NOMO-1 (cell line): Measurements from ENCODE around the gene TLE3.

Source experiments
- DNase-seq, 2 experiments: peaks; one replicate each; lab custom pipeline; 2025; ENCODE audit not compliant: unreplicated experiment in 2 of 2; lab: John Stamatoyannopoulos, UW

Gene TLE3

DNA sequence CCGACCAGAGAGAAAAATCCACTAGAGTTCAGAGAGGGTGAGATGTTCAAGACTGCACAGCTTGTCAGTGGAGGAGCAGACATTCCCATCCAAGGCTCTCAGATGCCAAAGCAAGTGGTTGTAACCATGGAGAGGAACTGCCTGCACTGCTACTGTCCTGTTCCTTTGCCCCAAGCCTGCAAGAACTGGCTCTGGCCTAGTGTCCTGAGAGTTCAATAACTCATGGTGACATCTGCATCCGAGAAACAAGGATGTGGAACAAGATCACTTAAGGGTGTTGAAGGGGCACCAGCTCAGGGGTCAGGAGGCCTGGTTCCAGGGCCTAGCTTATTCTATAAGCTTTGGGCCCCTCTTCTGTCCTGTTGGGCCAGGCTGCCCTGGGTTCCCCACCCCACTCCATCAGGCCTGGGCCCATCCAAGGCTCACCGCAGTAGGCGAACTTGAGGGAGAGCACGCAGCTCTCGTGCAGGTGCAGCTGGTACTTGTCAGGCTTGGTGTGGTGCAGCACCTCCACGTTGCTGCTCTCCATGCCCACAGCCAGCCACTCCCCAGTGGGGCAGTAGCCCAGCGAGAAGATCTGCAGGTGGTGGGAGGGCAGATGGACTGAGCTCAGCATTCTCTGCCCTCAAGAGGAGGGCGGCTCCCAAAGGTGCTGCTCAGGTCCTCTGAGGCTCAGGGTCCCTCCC, 45.6 kb downstream of the TLE3 start:
- no peak for DNase-seq

DNA sequence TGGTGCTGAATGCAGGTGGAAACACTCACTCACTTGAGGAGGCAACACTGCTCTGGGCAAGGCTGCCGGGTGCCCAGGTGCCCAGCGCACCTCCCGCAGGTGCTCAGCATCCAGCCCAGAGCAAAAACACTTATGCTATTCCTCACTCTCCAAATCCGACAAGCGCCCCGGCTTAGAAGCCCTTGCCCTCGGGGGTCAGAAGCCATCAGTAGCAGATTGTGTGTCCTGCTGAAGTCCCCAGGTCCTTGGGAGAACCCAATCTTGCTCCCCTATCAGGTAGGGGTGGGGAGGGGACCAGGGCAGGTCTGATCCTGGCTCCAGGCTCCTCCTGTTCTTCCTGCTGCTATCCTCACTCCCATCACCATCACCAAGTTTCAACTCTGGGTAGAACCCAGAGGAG, 46.7 kb downstream of the TLE3 start:
- no peak for DNase-seq

DNA sequence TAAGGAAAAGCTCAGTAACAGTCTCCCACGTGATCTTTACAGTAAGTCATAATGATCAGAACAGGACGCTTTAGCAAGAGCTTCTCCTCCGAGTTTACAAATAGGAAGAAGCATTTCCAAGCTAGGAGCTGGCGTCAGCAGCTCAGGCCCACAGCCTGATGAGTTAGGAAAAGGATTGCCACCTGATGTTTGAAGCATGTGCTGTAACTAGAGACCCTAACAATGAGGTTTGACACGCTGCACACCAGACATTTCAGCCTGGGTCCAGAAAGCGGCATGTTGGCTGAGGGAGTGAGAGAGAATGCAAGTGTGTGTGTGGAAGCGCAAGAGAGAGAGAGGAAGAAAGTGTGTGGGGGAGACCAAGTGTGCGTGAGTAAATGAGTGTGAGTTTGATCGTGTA, 47.3 kb downstream of the TLE3 start:
- DNase-seq = no peak

DNA sequence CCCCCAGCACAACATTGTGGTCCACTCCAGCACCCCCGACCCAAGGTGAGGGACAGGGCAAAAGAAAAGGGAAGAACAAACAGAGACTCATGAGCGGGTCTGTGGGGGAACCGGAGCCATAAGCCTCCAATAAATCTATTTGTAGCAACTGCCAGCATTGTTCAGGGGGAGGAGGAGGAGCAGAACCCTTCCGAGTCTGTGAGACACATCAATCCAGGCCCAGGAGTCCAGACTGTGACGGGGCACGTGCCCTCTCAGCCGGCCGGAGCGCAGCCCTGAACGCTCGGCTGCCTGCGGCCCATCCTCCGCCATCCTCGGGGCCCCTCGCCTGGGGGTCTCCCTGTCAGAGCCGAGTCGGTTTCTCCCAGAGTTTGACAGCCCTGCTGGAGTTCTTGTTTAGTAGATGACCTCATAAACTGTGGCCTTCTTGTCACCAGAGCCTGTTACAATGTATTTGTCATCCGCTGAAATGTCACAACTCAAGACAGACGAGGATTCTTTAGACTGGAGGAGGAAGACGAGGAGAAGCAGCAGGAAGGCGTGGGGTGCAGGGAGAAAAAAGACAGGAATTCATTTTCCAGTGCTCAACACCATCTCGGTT, 47.9 kb downstream of the TLE3 start:
- DNase-seq = no peak

DNA sequence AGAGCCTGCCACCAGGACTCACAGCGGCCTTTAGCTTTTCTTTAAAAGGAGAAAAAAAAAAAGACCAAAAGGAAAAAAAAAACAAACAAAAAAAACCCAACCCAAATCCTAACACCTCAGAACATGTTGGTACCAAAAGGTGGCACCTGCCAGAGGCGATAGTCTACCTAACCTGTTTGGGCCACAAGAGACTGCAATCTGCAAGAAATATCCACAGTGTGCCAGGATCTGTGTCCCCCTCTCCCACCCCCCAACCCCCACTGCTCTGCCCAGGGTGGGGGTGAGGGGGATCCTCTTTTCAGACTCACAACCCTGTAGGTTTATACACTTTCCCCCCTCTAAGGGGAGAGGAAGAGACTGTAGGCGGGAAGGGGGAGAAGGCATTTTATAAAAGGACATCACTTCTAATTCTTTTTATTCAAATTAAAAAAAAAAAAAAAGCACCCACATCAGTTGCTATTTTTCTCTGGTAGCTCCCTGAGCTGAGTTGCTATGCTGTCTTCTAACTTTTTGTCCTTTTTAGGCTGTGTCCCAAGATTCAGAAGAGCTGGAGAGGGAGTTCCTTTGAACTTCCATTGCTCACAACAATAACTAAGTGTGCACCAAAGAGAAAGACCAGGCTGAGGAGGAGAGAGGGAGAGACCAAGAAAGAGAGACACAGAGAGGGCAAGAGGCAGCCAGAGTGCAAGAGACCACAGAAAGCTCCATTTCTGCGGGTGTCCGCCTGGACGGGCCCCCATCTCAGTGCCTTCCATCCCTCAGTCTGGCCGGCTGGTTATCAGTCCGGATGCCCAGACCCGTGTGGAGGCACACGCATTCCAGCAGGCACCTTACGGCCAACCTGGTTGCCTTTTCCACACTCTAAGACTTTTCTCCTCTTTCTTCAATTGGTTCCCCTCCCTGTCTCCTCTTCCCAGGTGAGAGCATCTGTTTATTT, 48.9 kb downstream of the TLE3 start:
- DNase-seq = no peak

DNA sequence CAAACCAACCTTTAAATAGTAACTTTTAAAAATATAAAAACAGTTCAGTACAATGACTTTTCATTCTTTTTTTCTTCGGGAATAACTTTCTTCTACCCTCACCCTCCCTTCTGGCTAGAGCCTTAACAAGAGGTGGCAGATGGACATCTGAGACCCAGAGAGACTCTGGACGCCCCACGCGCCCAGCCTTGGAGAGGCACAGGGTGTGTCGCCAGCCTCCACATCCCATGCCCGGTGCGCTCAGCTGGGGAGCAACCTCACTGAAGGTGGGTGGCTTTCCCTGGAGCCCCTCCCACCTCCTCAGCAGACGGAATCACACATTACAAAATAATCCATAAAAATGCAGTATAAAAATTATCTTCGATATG, 49.5 kb downstream of the TLE3 start:
- no peak for DNase-seq

DNA sequence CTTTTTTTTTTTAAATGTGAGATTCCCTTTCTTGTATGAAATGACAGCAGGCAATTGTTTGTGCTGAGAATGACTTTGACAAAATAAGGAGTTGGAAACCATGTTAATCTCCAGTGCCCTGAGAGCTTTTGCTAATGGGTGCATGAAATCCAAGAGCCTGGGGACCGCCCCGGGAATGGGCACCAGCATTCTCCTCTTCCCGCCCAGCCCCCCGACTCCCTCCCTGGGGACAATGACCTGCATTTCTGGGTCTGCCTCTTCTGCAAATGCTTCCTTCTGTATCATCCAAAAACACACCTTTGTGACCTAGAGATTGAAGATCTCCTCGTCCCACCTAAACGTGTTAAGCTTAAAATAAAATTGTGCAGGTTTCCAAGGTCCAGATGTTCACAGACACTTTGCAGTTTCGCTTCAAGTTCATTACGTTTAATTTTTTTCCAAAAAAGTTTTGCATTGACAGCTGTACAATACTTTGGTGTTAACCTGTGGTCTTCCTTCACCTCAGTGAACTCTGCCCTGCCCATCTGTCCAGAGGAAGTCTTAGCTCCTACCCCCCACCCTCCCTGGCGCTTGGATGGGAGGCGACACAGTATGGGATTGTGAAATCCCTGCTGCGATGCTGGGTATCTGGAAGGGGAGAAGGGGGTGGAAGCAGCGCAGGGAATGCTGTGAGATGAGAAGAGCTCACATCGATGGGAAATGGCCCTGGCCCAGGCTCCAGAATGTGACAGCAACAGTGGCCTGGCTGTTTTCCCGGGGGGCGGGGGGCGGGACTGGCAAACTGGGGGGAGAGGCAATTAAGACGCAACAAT, 50.1 kb downstream of the TLE3 start:
- no peak for DNase-seq

DNA sequence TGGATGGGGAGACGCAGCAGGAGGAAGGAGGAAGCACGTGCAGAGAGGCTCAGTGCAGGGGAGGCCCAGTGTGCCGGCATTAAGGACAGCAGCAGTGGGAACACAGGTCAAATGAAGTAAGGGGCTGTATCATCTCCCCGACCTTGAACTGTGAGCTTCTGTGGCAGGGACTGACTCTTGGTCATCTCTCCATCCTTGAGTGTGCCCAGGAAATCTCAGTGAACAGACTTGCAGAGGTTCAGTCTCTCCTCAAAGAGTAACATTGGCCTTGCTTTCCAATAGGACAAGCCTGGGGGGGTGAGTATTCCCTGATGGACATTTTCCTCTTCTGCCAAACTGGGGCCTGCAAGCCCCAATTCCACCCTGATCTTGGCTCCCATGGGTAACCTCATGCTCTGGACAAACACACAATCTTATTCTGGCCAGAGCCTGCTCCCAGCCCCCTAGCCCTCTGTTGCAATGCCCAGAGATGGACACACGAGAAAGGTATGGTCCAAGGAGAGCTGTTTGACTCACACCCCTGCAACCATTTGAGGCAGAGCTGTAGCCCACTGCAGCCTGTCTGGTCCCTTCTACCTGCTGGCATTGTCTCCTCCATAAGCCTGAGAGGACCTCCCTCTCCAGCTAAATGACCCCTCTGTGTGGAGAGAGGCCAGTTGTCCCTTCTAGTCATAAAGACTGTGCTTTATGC, 50.9 kb downstream of the TLE3 start:
- DNase-seq = no peak

DNA sequence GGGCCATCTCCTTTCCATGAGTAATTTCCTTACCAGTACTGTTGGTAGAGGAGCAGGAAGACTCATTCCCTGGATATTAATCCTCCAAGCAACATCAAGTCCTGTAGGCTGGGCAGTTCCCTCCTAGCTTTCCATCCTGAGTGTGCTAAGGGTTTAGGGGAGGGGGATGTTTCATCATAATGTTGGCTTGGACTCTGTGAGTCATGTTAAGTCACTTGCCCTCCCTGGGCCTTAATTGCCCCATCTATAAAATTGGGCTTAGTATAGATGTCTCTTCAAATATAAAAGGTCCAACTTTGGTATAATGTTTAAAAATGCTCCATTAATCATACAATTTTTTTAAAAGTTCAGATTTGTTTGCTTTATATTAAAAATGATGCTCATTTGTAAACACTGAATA, 52.7 kb downstream of the TLE3 start:
- no peak for DNase-seq

DNA sequence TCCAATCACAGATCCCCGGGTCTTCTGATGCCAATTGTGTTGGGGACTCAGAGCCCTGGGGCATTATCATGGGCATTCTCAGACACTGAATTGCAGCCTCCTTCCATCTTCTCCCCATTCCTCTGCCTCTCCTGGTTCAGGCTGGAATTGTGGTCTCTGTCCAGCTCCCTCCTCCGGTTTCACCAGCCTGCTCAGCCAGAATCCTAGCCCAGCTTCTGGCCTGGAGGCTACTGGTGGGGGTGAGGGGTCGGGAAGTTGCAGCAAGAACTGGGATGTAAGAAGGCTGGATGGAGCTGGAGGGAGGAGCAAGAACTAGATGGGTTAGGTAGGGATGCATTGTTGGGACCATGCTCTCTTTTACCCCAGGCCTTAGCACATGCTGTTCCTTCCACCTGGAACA, 53.5 kb downstream of the TLE3 start:
- DNase-seq = no peak

DNA sequence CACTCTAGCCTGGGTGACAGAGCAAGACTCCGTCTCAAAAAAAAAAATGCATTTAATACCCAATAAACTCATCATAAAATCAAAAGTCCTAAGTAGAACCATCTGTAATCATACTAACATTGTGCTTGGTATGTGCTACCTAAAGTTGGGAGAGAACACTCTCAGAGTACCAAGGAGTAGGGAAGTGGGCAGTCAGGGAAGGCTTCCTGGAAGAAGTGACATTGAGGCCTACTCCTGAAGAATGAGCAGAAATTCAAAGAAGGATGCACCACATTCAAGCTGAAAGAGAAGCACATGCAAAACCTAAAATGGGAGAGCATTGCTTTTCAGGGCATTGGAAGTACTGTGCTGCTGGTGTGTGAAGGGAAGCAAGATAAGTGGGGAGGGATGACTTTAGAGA, 54.1 kb downstream of the TLE3 start:
- DNase-seq = no peak

DNA sequence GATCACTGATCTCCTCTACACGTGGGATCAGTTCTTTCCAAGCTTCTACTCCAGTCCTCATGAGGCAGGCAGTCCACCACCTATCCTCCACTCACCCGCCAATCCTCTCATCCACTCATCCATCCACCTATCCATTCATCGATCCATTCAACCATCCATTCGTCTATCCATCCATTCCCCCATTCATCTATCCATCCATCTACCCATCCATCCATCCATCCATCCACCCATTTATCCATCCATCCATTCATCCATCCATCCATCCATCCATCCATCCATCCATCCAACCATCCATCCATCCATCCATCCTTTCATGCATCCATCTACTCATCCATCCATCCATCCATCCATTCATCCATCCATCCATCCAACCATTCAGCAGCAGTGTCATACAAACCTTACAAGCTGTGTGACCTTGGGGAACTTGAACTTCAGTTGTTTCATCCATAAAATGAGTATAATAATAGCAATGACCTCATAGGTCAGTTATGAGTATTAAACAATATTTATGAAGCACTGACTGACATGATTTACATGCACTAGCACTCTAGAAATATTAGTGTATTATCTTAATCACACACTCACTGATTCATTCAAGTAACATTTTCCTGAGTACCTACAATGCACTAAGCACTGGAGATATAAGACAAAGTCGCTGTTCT, 55.0 kb downstream of the TLE3 start:
- DNase-seq = no peak

DNA sequence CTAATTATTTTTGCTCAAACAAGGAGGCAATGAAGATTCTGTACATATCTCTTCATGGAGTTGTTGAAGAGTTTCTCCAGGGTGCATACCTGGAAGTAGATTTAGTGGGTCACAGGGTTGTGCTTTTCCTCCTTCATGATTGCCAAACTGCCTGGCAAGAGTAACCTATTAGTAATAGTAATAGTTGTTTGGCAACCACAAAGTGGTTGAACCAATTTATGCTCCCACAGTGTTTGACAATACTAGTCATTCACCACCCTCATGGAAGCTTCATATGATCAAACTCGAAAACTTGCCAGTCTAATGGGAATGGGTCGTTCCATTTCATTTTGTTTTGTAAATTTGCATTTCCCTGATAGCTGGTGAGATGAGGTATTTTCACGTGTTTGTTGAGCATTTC, 57.8 kb downstream of the TLE3 start:
- DNase-seq = no peak

DNA sequence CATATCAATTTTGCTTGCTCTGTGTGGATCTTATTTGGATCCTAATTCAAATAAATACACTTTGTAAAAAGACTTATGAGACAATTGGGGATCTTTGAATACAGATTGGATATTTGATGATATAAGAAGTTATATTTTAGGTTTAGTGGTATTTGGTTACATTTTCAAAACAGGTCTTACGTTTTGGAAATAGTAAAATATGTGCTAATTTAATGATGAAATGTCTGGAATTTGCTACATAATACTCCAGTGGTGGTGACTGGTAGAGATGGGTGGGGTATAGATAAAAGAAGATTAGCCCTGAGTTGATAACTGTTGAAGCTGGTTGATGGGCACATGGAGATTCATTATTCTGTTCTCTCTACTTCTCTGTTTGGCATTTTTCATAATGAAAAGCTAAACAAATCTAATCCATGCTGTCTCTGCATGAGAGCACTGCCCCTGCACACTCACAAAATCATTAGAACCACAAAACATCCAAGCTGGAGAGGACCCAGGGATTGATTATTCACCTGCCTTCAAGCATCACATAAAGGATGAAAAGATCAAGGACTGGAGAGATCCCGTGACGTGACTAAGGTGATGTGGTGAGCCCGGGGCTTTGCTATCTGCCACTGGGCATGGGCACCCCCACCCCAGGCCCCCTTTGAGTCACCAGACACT, 58.9 kb downstream of the TLE3 start:
- DNase-seq = no peak

DNA sequence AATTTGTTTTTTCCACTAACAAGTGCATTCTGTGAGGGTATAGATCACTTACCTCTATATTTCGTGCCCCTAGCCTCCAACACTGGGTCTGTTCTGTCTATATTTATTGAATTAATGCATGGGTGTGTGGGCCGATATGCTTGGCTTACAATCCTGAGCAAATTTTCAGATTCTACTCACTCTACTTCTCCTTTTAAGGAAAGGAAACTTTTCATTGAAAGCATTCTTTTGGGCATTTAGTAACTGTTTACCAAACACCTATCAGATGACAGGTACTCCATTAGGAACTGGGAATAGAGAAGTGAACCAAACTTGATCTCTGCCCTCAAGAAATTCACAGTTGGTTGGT, 60.5 kb downstream of the TLE3 start:
- no peak for DNase-seq

DNA sequence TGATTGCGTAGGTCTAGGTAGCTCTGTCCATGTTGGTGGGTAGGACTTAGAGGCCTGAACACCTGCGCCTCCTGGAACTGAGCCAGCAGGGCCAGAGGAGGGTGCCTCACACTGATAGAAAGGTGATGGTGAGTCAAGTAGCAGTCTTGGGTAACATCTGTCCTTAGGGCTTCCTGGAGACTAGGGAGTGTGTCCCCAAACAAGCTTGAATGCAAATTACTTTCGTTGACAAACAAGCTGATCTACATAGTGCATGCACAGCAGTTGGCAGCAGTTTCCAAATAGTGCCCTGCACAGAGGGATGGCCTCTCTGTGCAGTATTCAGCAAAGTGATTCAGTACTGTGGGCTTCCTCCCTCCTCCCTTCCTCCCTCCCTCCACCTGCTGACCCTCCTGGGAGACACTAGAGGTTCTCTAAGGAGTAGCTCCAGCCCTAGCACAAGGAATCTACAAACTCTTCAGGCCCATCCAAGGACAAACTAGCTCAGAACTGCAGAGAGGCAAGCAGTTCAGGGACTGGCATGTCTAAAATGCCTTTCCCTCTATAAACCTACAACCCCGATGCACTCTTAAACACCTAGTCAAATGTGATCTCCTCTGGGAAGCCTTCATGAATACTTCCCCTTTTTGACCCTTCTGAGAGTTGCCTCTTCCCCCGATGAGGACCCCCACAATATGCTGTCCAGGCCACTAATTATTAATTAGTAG, 61.0 kb downstream of the TLE3 start:
- peak in 1 of 2 experiments; percentile 19 for DNase-seq

DNA sequence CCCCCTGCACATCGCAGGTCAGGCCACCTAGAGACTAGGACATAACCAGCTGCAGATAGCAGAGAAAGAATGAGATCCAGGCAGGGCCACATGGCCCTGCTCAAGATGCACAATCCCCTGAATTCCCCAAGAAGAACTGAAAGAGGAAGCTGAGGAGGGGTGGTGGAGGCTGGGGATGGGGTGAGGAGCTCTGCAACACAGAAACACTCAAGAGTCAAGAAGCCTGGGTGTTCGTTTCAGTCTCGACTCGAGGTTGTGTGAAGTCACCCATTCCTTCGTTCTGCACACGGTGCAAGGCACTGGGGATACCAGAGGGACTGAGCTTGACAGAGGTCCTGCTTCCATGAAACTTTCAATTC, 62.0 kb downstream of the TLE3 start:
- peak; percentile 67 to 93 for DNase-seq

DNA sequence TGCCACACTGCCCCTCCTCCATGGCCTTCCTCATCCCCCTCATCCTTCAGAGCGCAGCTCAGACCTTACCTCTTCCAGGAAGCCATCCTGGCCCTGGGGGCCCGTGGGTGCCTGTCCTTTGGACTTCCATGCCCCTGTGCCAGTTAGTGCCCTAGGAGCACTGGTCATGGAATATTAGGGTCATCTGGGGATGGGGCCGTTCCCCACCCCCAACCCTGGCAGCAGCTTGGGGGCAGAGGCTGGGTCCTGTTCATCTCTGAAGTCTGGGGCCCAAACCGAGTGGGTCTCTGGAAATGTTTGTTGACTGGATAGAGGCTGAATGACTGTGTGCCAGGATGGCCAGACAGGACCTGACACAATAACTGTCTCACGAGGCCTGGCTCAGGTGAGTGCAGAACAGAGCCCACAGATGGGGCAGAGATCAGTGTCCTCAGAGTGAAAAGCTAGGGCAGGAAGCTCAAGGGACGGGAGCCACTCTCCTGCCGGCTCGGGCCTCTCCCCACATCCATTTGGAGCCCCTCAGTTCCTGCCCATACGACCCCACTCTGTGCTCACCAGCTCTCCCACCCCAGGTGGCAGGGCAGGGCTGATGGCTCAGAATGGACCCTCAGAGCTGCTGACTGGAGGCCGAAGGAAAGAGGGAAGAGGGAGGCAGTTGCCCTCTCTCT, 62.5 kb downstream of the TLE3 start:
- no peak for DNase-seq
